WTC11 (cell line): Measurements from ENCODE around the gene ITPRID2. TPM values are rescaled to one million over a fixed set of nuclear protein-coding genes. Genes with fewer than 3 reads are reported as not detected.
"Not testable (repeated sequence)": the region's sequence is repeated elsewhere in the genome, so short reads cannot be mapped to it uniquely, and the experiment has no call there.

Experiments
- ATAC-seq: fragments of 200-7000 bp; cut with Tn5 transposase; 2 replicates; pipeline ENCODE4 v1.10.0; 2021; ENCODE audit warnings: mild to moderate bottlenecking, moderate library complexity
- CTCF ChIA-PET: fragments of 300-600 bp; sonication (Branson Sonifier 250); formaldehyde crosslinking; loops from one replicate; lab custom pipeline; 2021; ENCODE audit warnings: antibody characterized with exemption; lab: Charles Lee
- POLR2A ChIA-PET: fragments of 350-600 bp; sonication (Branson Sonifier 250); formaldehyde crosslinking; loops from one replicate; lab custom pipeline; 2021; ENCODE audit warnings: antibody characterized with exemption; lab: Charles Lee
- DNase-seq: peaks from one replicate; pipeline ENCODE4 v3.0.0; 2021; ENCODE audit warnings: low spot score
- H3K27ac Mint-ChIP-seq: 2 replicates; pipeline ENCODE4 v1.8.0; 2021; ENCODE audit warnings: mixed read lengths
- H3K27me3 Mint-ChIP-seq: 2 replicates; pipeline ENCODE4 v1.8.0; 2021; ENCODE audit warnings: low read depth, mild to moderate bottlenecking, moderate library complexity, mixed read lengths
- H3K36me3 Mint-ChIP-seq: 2 replicates; pipeline ENCODE4 v1.8.0; 2021; ENCODE audit warnings: mixed read lengths
- H3K4me1 Mint-ChIP-seq: 2 replicates; pipeline ENCODE4 v1.8.0; 2022; ENCODE audit warnings: mixed read lengths
- H3K4me3 Mint-ChIP-seq: 2 replicates; pipeline ENCODE4 v1.8.0; 2021; ENCODE audit warnings: mild to moderate bottlenecking, moderate library complexity, mixed read lengths
- H3K9me3 Mint-ChIP-seq: 2 replicates; pipeline ENCODE4 v1.8.0; 2021; ENCODE audit warnings: mixed read lengths
- AFF4 ChIP-seq: sonication (generic); formaldehyde crosslinking; IDR thresholded peaks from 2 replicates; pipeline ENCODE4 v1.8.1; 2023; ENCODE audit warnings: mild to moderate bottlenecking, missing genetic modification reagents, borderline replicate concordance
- ARID4B ChIP-seq: sonication (generic); formaldehyde crosslinking; IDR thresholded peaks from 2 replicates; pipeline ENCODE4 v1.8.0; 2023; ENCODE audit warnings: missing genetic modification reagents, mild to moderate bottlenecking, borderline replicate concordance
- CREM ChIP-seq: sonication (generic); formaldehyde crosslinking; IDR thresholded peaks from 2 replicates; pipeline ENCODE4 v1.8.1; 2022; ENCODE audit warnings: mild to moderate bottlenecking, missing genetic modification reagents, moderate library complexity
- MXD4 ChIP-seq: fragments of 250-450 bp; sonication (Bioruptor Pico); IDR thresholded peaks from 2 replicates; pipeline ENCODE4 v1.8.0; 2021; ENCODE audit warnings: mild to moderate bottlenecking, moderate library complexity, borderline replicate concordance
- NFE2L1 ChIP-seq: sonication (generic); formaldehyde crosslinking; IDR thresholded peaks from 2 replicates; pipeline ENCODE4 v1.8.1; 2023; ENCODE audit warnings: missing genetic modification reagents
- OVOL2 ChIP-seq: fragments of 250-450 bp; sonication (Bioruptor Pico); IDR thresholded peaks from 2 replicates; pipeline ENCODE4 v1.9.0; 2021; ENCODE audit warnings: mild to moderate bottlenecking, borderline replicate concordance
- RORB ChIP-seq: fragments of 250-450 bp; sonication (Bioruptor Pico); IDR thresholded peaks from 2 replicates; pipeline ENCODE4 v1.9.0; 2021; ENCODE audit warnings: mild to moderate bottlenecking
- SMAD3 ChIP-seq: sonication (generic); formaldehyde crosslinking; IDR thresholded peaks from 2 replicates; pipeline ENCODE4 v1.8.0; 2022; ENCODE audit warnings: missing genetic modification reagents, mild to moderate bottlenecking, borderline replicate concordance
- TCF7 ChIP-seq: sonication (generic); formaldehyde crosslinking; IDR thresholded peaks from 2 replicates; pipeline ENCODE4 v1.8.0; 2022; ENCODE audit warnings: mild to moderate bottlenecking, low read depth, missing genetic modification reagents, moderate library complexity
- TP53 ChIP-seq: sonication (generic); formaldehyde crosslinking; IDR thresholded peaks from 2 replicates; pipeline ENCODE4 v1.8.1; 2023; ENCODE audit warnings: mild to moderate bottlenecking, missing genetic modification reagents
- ZNF219 ChIP-seq: sonication (generic); formaldehyde crosslinking; IDR thresholded peaks from 2 replicates; pipeline ENCODE4 v1.8.0; 2023; ENCODE audit warnings: missing genetic modification reagents, mild to moderate bottlenecking, borderline replicate concordance
- ZNF232 ChIP-seq: sonication (generic); formaldehyde crosslinking; IDR thresholded peaks from 2 replicates; pipeline ENCODE4 v1.8.0; 2022; ENCODE audit warnings: mild to moderate bottlenecking, missing genetic modification reagents
- ZSCAN18 ChIP-seq: fragments of 250-450 bp; sonication (Bioruptor Pico); IDR thresholded peaks from 2 replicates; pipeline ENCODE4 v2.1.2; 2022; ENCODE audit warnings: mild to moderate bottlenecking, moderate library complexity
- total RNA-seq: library from RNA; stranded (reverse); gene quantifications from 3 replicates; pipeline ENCODE4 v1.2.3, GENCODE V29; 2021
- TF ChIP-seq, protein P1 (sequence below): sonication (generic); formaldehyde crosslinking; IDR thresholded peaks from 2 replicates; pipeline ENCODE4 v1.8.0; 2022; ENCODE audit warnings: mild to moderate bottlenecking, missing genetic modification reagents
- TF ChIP-seq, protein P2 (sequence below): sonication (generic); formaldehyde crosslinking; conservative IDR thresholded peaks from 2 replicates; pipeline ENCODE4 v1.8.1; 2022; ENCODE audit warnings: mild to moderate bottlenecking, missing genetic modification reagents
- TF ChIP-seq, protein P3 (sequence below): sonication (generic); formaldehyde crosslinking; IDR thresholded peaks from 2 replicates; pipeline ENCODE4 v1.8.1; 2023; ENCODE audit warnings: mild to moderate bottlenecking, missing genetic modification reagents

The ITPRID2 gene
- total RNA-seq, 1 experiment from 2014 or later: 19.4 TPM

DNA sequence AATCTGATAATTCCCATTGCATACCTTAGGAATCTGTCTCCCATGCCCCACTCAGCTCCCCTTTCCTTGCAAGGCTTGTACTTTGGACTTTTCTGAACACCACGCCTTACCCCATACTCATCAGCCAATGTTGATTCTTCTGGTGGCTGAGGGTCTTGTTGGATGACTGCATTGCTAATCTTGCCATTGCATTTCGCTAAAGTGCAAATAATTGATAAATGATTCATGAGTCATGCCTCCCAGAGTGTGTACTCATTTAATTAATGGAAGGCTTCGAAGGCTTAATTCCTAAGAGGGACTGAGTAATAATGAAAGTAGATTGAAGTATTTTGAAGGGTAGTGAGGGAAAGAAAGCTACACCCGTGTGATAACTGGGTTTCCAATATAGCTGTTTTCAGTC, 66.1 kb downstream of the ITPRID2 start (continued):
- TF ChIP-seq ZNF232 (no peak), SMAD3 (CRISPR knock-in tag) (no peak)

- ChIA-PET POLR2A (no interaction called here), CTCF (no interaction called here)
- Mint-ChIP-seq H3K36me3 (no peaks in the 10 kb centered on the region), H3K4me3 (no peak overlapping the region), H3K27ac (no peak overlapping the region), H3K4me1 (peaks cover 6% of the 10 kb centered on the region; the same call in 1 of the 2 replicates), H3K27me3 (no peaks in the 10 kb centered on the region), H3K9me3 (peaks cover 6% of the 10 kb centered on the region; the same call in 1 of the 2 replicates)
- DNase-seq (no peak), ATAC-seq (no peak)
- no peak for TF ChIP-seq MXD4 (CRISPR knock-in tag)
- no peak for TF ChIP-seq ZNF219 (CRISPR knock-in tag)
Measured at GRCh38 chr2:181958726-181959125, 67.2 kb downstream of the ITPRID2 start.

DNA sequence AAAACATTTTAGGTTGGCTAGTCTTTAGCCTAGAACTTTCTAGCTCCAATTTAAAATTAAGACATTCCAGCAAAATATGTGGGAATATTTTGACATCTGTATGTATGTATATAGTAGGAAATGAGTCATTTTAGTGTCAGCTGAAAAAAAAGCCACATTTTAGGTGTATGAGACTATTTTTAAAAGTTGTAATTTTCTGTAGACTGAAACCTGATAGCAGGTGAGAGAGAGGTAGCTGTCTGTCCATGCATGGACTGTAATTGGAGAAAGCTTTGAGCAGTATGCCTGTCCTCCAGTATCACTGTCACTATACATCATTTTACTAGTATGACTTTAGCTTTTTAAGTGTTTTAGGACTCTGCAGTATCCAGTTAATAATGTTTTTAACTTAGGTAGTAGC, 68.0 kb downstream of the ITPRID2 start:
- POLR2A ChIA-PET: no interaction called here
- H3K4me3 Mint-ChIP-seq: no peak overlapping the region
- peaks cover 10% of the 10 kb centered on the region for H3K9me3 Mint-ChIP-seq
- no peak for DNase-seq
- TF ChIP-seq, protein P1, sequence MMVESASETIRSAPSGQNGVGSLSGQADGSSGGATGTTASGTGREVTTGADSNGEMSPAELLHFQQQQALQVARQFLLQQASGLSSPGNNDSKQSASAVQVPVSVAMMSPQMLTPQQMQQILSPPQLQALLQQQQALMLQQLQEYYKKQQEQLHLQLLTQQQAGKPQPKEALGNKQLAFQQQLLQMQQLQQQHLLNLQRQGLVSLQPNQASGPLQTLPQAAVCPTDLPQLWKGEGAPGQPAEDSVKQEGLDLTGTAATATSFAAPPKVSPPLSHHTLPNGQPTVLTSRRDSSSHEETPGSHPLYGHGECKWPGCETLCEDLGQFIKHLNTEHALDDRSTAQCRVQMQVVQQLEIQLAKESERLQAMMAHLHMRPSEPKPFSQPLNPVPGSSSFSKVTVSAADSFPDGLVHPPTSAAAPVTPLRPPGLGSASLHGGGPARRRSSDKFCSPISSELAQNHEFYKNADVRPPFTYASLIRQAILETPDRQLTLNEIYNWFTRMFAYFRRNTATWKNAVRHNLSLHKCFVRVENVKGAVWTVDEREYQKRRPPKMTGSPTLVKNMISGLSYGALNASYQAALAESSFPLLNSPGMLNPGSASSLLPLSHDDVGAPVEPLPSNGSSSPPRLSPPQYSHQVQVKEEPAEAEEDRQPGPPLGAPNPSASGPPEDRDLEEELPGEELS (CRISPR knock-in tag): no peak
- no peak for TF ChIP-seq AFF4 (CRISPR knock-in tag)
- no peak for TF ChIP-seq ARID4B
- TF ChIP-seq, protein P2, sequence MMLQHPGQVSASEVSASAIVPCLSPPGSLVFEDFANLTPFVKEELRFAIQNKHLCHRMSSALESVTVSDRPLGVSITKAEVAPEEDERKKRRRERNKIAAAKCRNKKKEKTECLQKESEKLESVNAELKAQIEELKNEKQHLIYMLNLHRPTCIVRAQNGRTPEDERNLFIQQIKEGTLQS (CRISPR knock-in tag): no peak
- no peak for TF ChIP-seq NFE2L1
- no peak for TF ChIP-seq RORB (CRISPR knock-in tag)
- TF ChIP-seq OVOL2 (CRISPR knock-in tag): no peak
- TF ChIP-seq CREM (CRISPR knock-in tag): no peak
- TF ChIP-seq TP53 (CRISPR knock-in tag): no peak
- no peak for TF ChIP-seq ZSCAN18 (CRISPR knock-in tag)
- TF ChIP-seq, protein P3, sequence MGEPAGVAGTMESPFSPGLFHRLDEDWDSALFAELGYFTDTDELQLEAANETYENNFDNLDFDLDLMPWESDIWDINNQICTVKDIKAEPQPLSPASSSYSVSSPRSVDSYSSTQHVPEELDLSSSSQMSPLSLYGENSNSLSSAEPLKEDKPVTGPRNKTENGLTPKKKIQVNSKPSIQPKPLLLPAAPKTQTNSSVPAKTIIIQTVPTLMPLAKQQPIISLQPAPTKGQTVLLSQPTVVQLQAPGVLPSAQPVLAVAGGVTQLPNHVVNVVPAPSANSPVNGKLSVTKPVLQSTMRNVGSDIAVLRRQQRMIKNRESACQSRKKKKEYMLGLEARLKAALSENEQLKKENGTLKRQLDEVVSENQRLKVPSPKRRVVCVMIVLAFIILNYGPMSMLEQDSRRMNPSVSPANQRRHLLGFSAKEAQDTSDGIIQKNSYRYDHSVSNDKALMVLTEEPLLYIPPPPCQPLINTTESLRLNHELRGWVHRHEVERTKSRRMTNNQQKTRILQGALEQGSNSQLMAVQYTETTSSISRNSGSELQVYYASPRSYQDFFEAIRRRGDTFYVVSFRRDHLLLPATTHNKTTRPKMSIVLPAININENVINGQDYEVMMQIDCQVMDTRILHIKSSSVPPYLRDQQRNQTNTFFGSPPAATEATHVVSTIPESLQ (CRISPR knock-in tag): no peak
- no peak for TF ChIP-seq TCF7 (CRISPR knock-in tag)
- TF ChIP-seq, all 79 proteins: peak for 0
- no peak for ATAC-seq
- Mint-ChIP-seq H3K4me1 (peaks cover 4% of the 10 kb centered on the region; the same call in 1 of the 2 replicates), H3K36me3 (no peaks in the 10 kb centered on the region), H3K27ac (no peak overlapping the region), H3K27me3 (no peaks in the 10 kb centered on the region)
- CTCF ChIA-PET: no interaction called here

- POLR2A ChIA-PET, H3K4me1 Mint-ChIP-seq, H3K27ac Mint-ChIP-seq, DNase-seq, ATAC-seq, CTCF ChIA-PET, H3K27me3 Mint-ChIP-seq, H3K36me3 Mint-ChIP-seq, H3K4me3 Mint-ChIP-seq: not testable (repeated sequence)
- peaks cover 10% of the 10 kb centered on the region for H3K9me3 Mint-ChIP-seq
Measured at GRCh38 chr2:181961167-181961566, 69.6 kb downstream of the ITPRID2 start.
